NCI-H2171 treated with DMSO at 0.1 percent for 48 hours (cell line): ENCODE measurements around the gene TIAM2.
A peak's percentile ranks its signal among the peaks of the same experiment; 100 is the strongest.
"Not testable (repeated sequence)": the region's sequence is repeated elsewhere in the genome, so short reads cannot be mapped to it uniquely, and the experiment has no call there.

ENCODE experiments used
- DNase-seq: peaks from one replicate; lab custom pipeline; 2025; lab: John Stamatoyannopoulos, UW

Gene TIAM2

GRCh38 chr6:155100591-155100990 is 105.5 kb downstream of the TIAM2 start:
- no peak for DNase-seq

GRCh38 chr6:155103083-155103645 is 108.0 kb downstream of the TIAM2 start:
- DNase-seq, result not testable (repeated sequence)

DNA sequence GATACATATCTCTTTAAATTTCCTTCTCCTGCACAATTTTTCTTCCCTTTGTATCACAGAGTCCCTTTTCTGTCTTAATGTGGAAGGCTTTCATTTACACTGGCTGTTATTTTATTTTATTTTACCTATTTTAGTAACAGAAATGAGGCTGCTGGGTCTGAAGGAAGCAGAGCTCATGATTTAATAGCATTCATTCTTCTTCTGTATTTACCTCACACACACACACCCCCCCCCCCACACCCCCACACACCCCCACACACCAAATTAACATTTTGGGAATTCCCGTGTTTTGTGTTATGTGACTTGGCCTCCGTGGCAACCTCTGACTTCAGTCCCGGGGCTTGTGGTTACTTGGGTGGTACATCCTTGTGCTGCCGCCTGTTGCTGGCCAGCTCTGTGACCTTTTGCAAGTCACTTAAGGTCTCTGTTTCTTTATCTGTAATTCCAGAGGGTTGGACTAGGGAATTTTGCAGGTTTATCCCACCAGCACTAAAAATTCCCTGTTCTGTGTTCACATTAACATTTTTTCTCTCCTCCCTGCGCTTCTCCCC is 108.8 kb downstream of the TIAM2 start:
- DNase-seq, result no peak

- DNase-seq, result no peak
These were observed 111.5 kb downstream of the TIAM2 start for GRCh38 chr6:155106456-155107115.

DNA sequence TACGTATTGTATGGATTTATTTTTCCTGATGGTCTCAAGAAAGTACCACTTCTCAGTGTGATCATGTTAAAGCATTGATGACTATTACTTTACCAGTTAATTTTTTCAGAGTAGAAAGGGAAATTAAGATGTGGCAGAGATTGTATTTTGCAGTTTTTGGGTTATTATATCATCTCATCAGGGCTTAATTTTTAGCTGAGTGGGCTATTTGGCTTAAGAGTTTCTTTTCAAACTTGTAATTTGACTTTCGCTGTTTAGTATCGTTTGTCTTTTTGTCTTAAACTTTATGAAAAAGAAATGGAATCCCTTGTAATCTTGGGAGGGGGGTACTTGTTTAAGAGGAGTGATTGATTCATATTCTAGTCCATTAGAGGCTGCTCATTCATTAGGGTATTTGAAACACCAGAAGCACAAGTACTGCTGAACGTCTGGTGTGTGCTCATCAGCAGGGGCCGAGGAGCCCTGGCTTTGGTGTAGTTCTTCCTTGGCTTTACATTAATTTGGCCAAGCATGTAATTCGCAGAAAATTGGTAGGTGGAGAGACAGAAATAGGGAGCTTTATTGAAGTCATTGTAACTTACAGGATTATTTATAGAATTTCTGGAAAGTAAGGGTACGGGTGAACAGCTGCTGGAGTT is 112.4 kb downstream of the TIAM2 start:
- no peak for DNase-seq

DNA sequence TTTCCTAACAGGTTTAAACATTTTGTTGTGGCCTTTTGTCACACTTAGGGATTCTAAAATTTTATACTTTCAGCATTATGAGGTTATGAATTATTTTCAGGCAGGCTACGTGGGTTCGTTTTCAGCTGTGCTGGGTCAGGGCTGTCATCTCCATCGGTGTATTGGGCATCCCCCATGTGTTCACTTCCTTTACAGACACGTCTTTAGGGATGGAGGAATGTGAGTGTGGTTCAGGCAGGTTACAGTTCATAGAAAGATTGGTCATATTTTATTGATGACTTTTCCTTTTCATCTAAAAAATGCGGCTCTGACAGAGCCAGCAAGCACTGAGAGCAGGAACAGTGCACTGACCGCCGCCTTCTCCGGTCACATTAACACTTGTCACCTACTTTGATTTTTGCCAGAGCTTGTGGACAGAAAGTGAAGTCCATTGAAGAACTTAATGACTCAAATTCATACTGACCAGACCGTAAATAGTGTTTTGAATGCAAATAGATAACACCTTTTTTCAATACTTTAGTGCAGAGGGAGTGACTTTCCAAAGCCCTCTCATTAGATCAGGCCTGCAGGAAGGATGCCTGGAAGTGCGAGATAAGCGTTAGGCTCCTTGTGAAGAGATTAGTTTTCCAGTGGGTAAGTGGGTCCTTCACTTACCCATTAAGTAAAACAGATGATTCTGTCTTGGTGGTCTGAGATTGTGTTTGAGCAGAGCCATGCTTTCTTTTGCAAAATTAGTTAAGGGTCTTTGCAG is 113.1 kb downstream of the TIAM2 start:
- DNase-seq, result no peak

DNA sequence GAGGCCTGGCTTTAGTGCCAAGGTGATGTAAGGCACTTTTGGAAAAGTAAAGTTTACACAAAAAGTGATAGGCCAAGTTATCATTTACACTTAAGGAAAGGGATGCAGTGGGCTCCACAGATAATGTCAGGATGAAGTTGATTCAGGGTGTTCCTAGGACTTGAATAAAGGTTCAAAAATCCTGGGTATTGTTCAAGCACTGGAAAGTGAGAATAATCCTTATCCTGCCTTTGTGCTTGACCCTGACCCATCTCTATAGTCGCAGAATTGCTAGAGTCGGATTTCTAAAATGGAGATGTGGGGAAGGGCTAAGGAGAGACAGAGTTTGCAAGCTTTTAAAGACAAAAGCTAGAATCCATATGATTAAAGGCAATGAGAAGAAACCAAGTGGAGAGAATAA is 115.6 kb downstream of the TIAM2 start:
- DNase-seq, result no peak

GRCh38 chr6:155112757-155113156 is 117.6 kb downstream of the TIAM2 start:
- DNase-seq, result no peak

DNA sequence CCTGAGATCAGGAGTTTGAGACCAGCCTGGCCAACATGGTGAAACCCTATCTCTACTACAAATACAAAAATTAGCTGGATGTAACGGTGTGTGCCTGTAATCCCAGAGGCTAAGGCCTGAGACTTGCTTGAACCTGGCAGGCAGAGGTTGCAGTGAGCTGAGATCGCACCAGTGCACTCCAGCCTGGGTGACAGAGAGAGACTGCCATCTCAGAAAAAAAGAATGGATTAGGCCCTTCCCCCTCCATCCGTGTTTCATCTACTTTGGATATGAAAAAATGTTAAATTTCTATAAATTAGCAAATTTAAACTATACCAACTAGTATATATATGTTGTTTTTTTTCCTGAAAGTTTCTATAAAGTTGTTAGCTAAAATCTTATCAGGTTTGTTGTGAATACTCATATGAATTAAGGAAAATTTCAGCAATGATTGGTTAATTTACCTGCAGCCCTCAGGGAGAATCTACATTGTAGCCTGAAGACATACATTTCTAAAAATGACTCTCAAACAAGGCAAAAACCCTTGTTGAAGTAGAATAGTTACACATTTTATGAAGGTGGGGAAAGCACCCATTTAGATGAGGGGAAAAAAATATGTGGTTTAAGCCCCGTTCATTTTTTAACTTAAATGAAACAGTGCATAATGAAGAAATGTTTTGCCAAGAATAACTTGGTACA is 120.9 kb downstream of the TIAM2 start:
- DNase-seq, result no peak

DNA sequence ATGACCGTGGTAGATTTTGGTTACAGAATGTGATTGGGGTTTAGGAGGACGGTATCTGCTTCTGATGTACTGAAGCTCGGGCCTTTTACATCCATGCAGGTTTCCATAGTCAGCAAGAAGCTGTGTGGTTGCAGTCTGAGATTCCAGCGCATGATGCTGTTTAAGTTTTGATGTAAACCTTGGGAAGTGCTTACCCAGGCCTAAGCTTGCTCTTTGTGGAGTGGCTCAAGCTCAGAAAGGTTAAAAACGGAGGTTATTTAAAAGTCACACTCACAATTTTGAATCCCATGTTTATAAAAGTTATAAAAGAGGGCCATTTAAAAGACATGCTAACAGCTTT is 121.4 kb downstream of the TIAM2 start:
- DNase-seq, result no peak

- DNase-seq, result no peak
These were observed 122.1 kb downstream of the TIAM2 start for GRCh38 chr6:155117256-155117655.

DNA sequence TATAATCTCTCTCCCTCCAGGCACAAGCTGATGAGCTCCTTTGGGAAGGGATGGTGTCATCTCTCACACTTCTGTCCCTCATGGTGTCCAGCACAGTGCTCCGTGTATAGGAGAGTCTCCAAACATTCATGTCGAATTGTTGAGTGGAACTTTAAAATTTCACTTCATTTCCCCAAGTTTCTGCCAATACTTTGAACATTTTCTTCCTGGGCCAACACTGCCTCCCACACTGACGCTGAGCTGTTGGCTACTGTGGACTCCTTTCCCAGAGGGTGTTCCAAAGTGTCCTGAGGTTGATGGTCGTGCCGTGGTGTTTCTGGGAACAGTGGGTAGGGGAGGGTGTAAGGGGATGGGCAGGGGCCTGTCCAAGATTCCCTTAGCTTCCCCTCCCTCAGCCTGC is 122.7 kb downstream of the TIAM2 start:
- DNase-seq, result no peak

DNA sequence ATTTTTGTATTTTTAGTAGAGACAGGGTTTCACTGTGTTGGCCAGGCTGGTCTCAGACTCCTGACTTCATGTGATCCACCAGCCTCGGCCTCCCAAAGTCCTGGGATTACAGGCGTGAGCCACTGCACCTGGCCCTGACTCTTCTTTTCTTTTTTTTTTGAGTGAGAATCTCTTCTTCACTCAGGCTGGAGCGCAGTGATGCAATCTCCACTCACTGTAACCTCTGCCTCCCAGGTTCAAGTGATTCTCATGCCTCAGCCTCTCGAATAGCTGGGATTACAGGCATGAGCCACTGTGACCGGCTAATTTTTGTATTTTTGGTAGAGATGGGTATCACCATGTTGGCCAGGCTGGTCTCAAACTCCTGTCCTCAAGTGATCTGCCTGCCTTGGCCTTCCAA is 124.1 kb downstream of the TIAM2 start:
- not testable (repeated sequence) for DNase-seq

GRCh38 chr6:155120034-155120433 is 124.9 kb downstream of the TIAM2 start:
- DNase-seq, result peak; percentile 12

DNA sequence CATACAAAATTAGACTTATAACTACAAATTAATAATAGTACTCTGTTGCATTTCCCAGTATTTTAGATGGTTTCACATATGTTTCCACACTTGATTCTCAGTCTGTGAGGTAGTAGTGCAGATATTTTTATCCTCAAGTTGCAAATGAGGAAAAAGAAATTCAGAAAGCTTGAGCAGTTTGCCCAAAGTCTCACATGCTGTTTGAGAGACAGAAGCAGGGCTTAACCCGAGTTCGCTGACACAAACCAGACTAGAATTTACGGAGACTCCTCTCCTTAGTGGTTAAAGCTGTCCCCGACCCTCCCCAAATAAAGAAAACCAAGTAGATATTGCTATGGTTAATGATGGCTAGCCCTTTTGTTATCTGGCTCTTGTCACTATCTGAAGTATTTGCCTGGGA is 126.2 kb downstream of the TIAM2 start:
- DNase-seq, result no peak

- DNase-seq, result peak; percentile 91
These were observed 126.6 kb downstream of the TIAM2 start for GRCh38 chr6:155121699-155122098.

DNA sequence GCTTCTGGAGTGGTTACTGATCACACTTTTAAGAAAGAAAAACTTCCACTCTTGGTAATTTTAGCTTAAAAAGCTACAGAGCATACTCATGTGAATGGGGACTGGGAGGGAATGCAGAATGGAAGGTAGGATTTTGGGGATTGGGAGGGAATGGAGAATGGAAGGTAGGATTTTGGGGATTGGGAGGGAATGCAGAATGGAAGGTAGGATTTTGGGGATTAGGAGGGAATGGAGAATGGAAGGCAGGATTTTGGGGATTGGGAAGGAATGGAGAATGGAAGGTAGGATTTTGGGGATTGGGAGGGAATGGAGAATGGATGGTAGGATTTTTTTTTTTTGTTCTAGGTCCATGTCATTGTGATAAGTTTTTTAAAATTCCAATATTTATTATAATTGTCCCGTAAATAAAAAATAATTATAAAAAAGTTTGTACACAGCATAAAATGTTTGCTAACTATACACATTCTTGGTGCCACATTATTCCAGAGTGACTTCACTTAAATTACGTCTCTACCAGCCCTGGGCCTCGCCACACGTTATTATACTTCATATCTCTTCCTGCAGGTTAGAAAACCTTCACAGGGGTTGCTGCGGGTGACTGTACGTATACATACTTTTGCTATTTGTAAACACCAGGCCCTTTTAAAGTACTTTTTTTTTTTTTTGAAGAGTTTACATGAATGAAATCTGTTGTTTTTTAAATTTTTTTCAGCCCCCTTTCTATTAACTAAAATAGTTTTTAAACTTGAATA is 127.3 kb downstream of the TIAM2 start:
- DNase-seq, result no peak

- DNase-seq, result no peak
These were observed 128.4 kb downstream of the TIAM2 start for GRCh38 chr6:155123520-155123919.

- no peak for DNase-seq
These were observed 130.8 kb downstream of the TIAM2 start for GRCh38 chr6:155125906-155126305.

GRCh38 chr6:155126727-155127439 is 131.8 kb downstream of the TIAM2 start:
- no peak for DNase-seq

- DNase-seq, result no peak
These were observed 133.9 kb downstream of the TIAM2 start for GRCh38 chr6:155128977-155129376.
